ENCODE results near the gene KLF6. TPM values are rescaled to one million over a fixed set of nuclear protein-coding genes. Genes with fewer than 3 reads are reported as not detected.

The KLF6 gene
- total RNA-seq, 1 experiment from 2014 or later: 27.9 TPM

DNA sequence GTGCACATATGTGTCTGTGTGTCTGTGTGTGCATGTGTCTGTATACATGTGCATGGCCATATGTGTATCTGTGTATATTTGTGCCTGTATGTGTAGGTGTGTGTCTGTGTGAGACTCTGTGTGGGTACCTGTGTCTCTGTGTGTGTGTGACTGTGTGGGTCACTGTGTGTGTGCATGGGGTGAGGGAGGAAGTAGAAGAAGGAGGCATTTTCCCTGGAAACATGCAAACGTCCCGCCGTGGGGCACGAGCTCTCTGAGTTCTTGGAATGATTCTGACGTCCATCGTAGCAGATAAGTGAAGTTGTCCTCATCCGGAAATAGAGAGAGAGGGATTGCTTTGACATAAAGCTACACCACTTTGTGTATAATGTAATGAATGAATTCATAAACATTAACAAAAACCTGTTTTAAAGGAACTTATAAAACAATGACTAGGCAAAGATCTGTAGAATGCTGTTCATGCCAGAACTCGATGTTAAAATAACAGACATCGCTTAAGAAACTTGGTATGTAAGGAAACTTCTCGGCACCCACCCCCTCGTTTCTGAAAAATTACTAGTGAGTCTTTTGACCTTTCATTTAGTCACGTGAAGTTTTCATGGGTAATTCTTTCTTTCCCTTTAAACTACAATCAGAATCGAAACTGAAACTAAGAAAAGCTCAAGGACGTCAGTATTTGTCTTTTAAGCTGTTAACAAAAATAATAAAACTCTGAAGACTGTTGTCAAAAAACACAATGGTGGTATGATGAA lies 43.6 kb upstream of the KLF6 start (continued):
- TF ChIP-seq, protein P1, sequence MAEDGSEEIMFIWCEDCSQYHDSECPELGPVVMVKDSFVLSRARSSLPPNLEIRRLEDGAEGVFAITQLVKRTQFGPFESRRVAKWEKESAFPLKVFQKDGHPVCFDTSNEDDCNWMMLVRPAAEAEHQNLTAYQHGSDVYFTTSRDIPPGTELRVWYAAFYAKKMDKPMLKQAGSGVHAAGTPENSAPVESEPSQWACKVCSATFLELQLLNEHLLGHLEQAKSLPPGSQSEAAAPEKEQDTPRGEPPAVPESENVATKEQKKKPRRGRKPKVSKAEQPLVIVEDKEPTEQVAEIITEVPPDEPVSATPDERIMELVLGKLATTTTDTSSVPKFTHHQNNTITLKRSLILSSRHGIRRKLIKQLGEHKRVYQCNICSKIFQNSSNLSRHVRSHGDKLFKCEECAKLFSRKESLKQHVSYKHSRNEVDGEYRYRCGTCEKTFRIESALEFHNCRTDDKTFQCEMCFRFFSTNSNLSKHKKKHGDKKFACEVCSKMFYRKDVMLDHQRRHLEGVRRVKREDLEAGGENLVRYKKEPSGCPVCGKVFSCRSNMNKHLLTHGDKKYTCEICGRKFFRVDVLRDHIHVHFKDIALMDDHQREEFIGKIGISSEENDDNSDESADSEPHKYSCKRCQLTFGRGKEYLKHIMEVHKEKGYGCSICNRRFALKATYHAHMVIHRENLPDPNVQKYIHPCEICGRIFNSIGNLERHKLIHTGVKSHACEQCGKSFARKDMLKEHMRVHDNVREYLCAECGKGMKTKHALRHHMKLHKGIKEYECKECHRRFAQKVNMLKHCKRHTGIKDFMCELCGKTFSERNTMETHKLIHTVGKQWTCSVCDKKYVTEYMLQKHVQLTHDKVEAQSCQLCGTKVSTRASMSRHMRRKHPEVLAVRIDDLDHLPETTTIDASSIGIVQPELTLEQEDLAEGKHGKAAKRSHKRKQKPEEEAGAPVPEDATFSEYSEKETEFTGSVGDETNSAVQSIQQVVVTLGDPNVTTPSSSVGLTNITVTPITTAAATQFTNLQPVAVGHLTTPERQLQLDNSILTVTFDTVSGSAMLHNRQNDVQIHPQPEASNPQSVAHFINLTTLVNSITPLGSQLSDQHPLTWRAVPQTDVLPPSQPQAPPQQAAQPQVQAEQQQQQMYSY (CRISPR knock-in tag; IDR thresholded peaks at IDR 0.05): no peak
- no peak for TF ChIP-seq FOXP1 (CRISPR knock-in tag; IDR thresholded peaks at IDR 0.05; ENCODE audit: borderline replicate concordance)

DNA sequence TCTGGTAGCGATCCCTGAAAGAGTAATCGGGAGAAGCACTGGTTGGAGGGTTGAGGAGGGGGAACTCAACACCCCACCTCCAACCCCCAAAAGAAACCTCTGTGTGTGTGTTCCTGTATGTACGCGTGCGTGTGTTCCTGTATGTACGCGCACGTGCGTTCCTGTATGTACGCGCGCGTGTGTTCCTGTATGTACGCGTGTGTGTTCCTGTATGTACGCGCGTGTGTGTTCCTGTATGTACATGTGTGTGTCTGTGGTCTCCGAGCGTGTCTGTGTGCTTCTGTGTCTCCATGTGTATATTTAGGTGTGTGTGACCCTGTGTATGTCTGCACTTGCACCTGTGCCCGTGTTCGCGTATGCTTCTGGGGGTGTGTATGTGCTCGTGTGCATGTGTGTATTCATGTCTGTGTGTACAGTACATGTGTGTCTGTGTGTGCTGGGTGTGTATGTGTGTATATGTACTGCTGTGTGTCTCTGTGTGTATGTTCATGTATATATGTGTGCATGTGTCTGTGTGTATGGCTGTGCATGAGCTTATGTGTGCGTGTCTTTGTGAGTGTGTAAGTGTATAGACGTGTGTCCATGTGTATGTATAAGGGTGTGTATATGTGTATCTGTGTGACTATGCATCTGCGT lies 42.9 kb upstream of the KLF6 start:
- no peaks in the 10 kb centered on the region for H3K27me3 Mint-ChIP-seq (ENCODE audit: low read depth)
- ATAC-seq (no peak), DNase-seq (ENCODE audit: low spot score) (no peak)
- TF ChIP-seq ZNF219 (CRISPR knock-in tag; IDR thresholded peaks at IDR 0.05; ENCODE audit: borderline replicate concordance) (no peak), CREM (CRISPR knock-in tag; IDR thresholded peaks at IDR 0.05) (no peak), FOXJ3 (CRISPR knock-in tag; IDR thresholded peaks at IDR 0.05; ENCODE audit: borderline replicate concordance) (no peak)
- TF ChIP-seq, protein P2, sequence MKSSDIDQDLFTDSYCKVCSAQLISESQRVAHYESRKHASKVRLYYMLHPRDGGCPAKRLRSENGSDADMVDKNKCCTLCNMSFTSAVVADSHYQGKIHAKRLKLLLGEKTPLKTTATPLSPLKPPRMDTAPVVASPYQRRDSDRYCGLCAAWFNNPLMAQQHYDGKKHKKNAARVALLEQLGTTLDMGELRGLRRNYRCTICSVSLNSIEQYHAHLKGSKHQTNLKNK (CRISPR knock-in tag; IDR thresholded peaks at IDR 0.05): no peak
- H3K27ac Mint-ChIP-seq: peak overlapping the region; percentile 28; the same call in 1 of the 2 replicates
- H3K4me1 Mint-ChIP-seq: peaks cover 46% of the 10 kb centered on the region
- CTCF ChIA-PET: no interaction called here
- H3K9me3 Mint-ChIP-seq: no peaks in the 10 kb centered on the region
- POLR2A ChIA-PET: no interaction called here
- H3K4me3 Mint-ChIP-seq: no peak overlapping the region
- H3K36me3 Mint-ChIP-seq: no peaks in the 10 kb centered on the region

DNA sequence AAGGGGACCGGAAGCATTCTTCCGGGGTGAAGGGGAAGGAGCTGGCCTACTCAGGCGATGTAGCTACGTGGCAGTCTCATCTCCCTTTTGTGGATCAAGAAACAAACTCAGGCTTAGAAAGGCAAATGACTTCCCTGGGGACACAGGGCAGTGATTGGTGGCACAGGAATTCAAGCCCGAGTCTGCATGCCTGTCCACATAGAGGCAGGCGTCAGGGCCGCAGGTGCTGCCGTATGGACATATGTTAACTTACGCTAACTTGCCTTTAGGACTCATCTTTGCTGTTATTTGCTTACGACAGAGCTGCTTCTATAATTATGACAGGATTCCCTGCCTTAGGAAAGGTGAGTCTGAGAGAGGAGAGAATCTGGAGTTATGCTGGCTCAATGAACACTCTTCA lies 42.3 kb upstream of the KLF6 start:
- no peaks in the 10 kb centered on the region for H3K36me3 Mint-ChIP-seq
- ChIA-PET CTCF (no interaction called here), POLR2A (no interaction called here)
- peaks cover 46% of the 10 kb centered on the region for H3K4me1 Mint-ChIP-seq
- no peak for DNase-seq (ENCODE audit: low spot score)
- H3K4me3 Mint-ChIP-seq: no peak overlapping the region
- H3K27ac Mint-ChIP-seq: no peak overlapping the region; the same call in 1 of the 2 replicates
- H3K9me3 Mint-ChIP-seq: no peaks in the 10 kb centered on the region
- no peak for ATAC-seq
- H3K27me3 Mint-ChIP-seq (ENCODE audit: low read depth): no peaks in the 10 kb centered on the region
- TF ChIP-seq, protein P3, sequence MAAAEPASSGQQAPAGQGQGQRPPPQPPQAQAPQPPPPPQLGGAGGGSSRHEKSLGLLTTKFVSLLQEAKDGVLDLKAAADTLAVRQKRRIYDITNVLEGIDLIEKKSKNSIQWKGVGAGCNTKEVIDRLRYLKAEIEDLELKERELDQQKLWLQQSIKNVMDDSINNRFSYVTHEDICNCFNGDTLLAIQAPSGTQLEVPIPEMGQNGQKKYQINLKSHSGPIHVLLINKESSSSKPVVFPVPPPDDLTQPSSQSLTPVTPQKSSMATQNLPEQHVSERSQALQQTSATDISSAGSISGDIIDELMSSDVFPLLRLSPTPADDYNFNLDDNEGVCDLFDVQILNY (CRISPR knock-in tag; IDR thresholded peaks at IDR 0.05): no peak
- TF ChIP-seq TCF7 (CRISPR knock-in tag; IDR thresholded peaks at IDR 0.05; ENCODE audit: low read depth) (no peak), ZNF219 (CRISPR knock-in tag; IDR thresholded peaks at IDR 0.05; ENCODE audit: borderline replicate concordance) (no peak), IRF2 (CRISPR knock-in tag; IDR thresholded peaks at IDR 0.05; ENCODE audit: borderline replicate concordance, low read depth) (no peak), ESRRA (CRISPR knock-in tag; IDR thresholded peaks at IDR 0.05; ENCODE audit: borderline replicate concordance) (no peak), TEAD1 (CRISPR knock-in tag; IDR thresholded peaks at IDR 0.05) (no peak), MYBL2 (CRISPR knock-in tag; IDR thresholded peaks at IDR 0.05) (no peak), TEAD4 (CRISPR knock-in tag; IDR thresholded peaks at IDR 0.05) (no peak), SP1 (CRISPR knock-in tag; conservative IDR thresholded peaks at IDR 0.05) (no peak), ZNF121 (CRISPR knock-in tag; IDR thresholded peaks at IDR 0.05) (no peak), CBFB (CRISPR knock-in tag; IDR thresholded peaks at IDR 0.05; ENCODE audit: low read depth) (no peak), MXD4 (CRISPR knock-in tag; IDR thresholded peaks at IDR 0.05; ENCODE audit: borderline replicate concordance) (no peak), FOXP1 (CRISPR knock-in tag; IDR thresholded peaks at IDR 0.05; ENCODE audit: borderline replicate concordance) (no peak), ATF1 (CRISPR knock-in tag; IDR thresholded peaks at IDR 0.05) (no peak), CREB1 (CRISPR knock-in tag; IDR thresholded peaks at IDR 0.05) (no peak)
- TF ChIP-seq, protein P4, sequence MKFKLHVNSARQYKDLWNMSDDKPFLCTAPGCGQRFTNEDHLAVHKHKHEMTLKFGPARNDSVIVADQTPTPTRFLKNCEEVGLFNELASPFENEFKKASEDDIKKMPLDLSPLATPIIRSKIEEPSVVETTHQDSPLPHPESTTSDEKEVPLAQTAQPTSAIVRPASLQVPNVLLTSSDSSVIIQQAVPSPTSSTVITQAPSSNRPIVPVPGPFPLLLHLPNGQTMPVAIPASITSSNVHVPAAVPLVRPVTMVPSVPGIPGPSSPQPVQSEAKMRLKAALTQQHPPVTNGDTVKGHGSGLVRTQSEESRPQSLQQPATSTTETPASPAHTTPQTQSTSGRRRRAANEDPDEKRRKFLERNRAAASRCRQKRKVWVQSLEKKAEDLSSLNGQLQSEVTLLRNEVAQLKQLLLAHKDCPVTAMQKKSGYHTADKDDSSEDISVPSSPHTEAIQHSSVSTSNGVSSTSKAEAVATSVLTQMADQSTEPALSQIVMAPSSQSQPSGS (CRISPR knock-in tag; IDR thresholded peaks at IDR 0.05; ENCODE audit: borderline replicate concordance, low read depth): no peak
- TF ChIP-seq, protein P5, sequence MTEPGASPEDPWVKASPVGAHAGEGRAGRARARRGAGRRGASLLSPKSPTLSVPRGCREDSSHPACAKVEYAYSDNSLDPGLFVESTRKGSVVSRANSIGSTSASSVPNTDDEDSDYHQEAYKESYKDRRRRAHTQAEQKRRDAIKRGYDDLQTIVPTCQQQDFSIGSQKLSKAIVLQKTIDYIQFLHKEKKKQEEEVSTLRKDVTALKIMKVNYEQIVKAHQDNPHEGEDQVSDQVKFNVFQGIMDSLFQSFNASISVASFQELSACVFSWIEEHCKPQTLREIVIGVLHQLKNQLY (CRISPR knock-in tag; IDR thresholded peaks at IDR 0.05): no peak
- TF ChIP-seq, protein P1 (CRISPR knock-in tag; IDR thresholded peaks at IDR 0.05): no peak
